HL-60 (cell line): ENCODE results near the gene KCNJ6.

ENCODE experiments used
- POLR2AphosphoS5 ChIP-seq: IDR thresholded peaks from 2 replicates; pipeline ENCODE4 v1.6.1; 2012; ENCODE audit warnings: low read depth
- SPI1 ChIP-seq: IDR thresholded peaks from 2 replicates; pipeline ENCODE4 v1.6.1; 2012; ENCODE audit warnings: low read depth, mild to moderate bottlenecking, borderline replicate concordance
- TF ChIP-seq, protein P1 (sequence below): IDR thresholded peaks from one replicate; pipeline ENCODE4 v1.5.1; 2011; ENCODE audit warnings: low read length, control low read depth, inconsistent platforms; ENCODE audit not compliant: insufficient read depth

GRCh38 chr21:37562920-37563640 is 353.2 kb downstream of the KCNJ6 start:
- TF ChIP-seq, protein P1, sequence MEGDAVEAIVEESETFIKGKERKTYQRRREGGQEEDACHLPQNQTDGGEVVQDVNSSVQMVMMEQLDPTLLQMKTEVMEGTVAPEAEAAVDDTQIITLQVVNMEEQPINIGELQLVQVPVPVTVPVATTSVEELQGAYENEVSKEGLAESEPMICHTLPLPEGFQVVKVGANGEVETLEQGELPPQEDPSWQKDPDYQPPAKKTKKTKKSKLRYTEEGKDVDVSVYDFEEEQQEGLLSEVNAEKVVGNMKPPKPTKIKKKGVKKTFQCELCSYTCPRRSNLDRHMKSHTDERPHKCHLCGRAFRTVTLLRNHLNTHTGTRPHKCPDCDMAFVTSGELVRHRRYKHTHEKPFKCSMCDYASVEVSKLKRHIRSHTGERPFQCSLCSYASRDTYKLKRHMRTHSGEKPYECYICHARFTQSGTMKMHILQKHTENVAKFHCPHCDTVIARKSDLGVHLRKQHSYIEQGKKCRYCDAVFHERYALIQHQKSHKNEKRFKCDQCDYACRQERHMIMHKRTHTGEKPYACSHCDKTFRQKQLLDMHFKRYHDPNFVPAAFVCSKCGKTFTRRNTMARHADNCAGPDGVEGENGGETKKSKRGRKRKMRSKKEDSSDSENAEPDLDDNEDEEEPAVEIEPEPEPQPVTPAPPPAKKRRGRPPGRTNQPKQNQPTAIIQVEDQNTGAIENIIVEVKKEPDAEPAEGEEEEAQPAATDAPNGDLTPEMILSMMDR = no peak
- no peak; the same call in 1 of the 2 replicates for TF ChIP-seq POLR2AphosphoS5
- TF ChIP-seq SPI1 = no peak
